Upper lobe of left lung (tissue), 6 donors: ENCODE data around the gene CCT5. TPM values are rescaled to one million over a fixed set of nuclear protein-coding genes. Genes with fewer than 3 reads are reported as not detected.
"Not testable (repeated sequence)": the region's sequence is repeated elsewhere in the genome, so short reads cannot be mapped to it uniquely, and the experiment has no call there.

ENCODE experiments used
- ATAC-seq, 2 donors: fragments of 200-7000 bp; cut with Tn5 transposase; one replicate each; pipeline ENCODE4 v1.9.1; 2022; ENCODE audit warnings: mild to moderate bottlenecking in 2 of 2, moderate library complexity in 2 of 2; ENCODE audit not compliant: low FRiP score in 2 of 2
- DNase-seq, 2 donors: peaks; one replicate each; pipeline ENCODE4 v3.0.0-alpha.2; 2019 to 2020
- H3K27ac ChIP-seq, 4 donors: fragments of 200-600 bp; sonication (generic); one replicate each; pipeline ENCODE4 v1.5.1; 2016 to 2019
- H3K27me3 ChIP-seq, 4 donors: fragments of 200-600 bp; sonication (generic); one replicate each; pipeline ENCODE4 v1.5.1; 2017 to 2019
- H3K36me3 ChIP-seq, 4 donors: fragments of 200-600 bp; sonication (generic); one replicate each; pipeline ENCODE4 v1.5.1; 2016 to 2019
- H3K4me1 ChIP-seq, 4 donors: fragments of 200-600 bp; sonication (generic); one replicate each; pipeline ENCODE4 v1.5.1; 2018 to 2019
- H3K4me3 ChIP-seq, 4 donors: fragments of 200-600 bp; sonication (generic); one replicate each; pipeline ENCODE4 v1.5.1; 2017 to 2019; ENCODE audit warnings: mild to moderate bottlenecking in 2 of 4, moderate library complexity in 1 of 4
- H3K9me3 ChIP-seq, 4 donors: fragments of 200-600 bp; sonication (generic); one replicate each; pipeline ENCODE4 v1.5.1; 2018 to 2019
- EP300 ChIP-seq, 4 donors: sonication (generic); formaldehyde crosslinking; IDR thresholded peaks; one replicate each; pipeline ENCODE4 v1.5.1; 2017; ENCODE audit warnings: antibody characterized with exemption in 4 of 4, control low read depth in 2 of 4
- POLR2A ChIP-seq, 4 donors: fragments of 450-650 bp; IDR thresholded peaks; one replicate each; pipeline ENCODE4 v1.5.1; 2016 to 2017; ENCODE audit warnings: antibody characterized with exemption in 4 of 4, mild to moderate bottlenecking in 2 of 4
- POLR2AphosphoS5 ChIP-seq, 2 donors: sonication (generic); formaldehyde crosslinking; IDR thresholded peaks; one replicate each; pipeline ENCODE4 v1.5.1; 2017; ENCODE audit warnings: antibody characterized with exemption in 2 of 2
- WGBS, 2 donors: methylation state at CpG; one replicate each; pipeline ENCODE4 v1.1.5; 2017 to 2018; 5-methylcytosine and 5-hydroxymethylcytosine counted together
- total RNA-seq, 6 donors: library from RNA; depleted of rRNA in 4 of 6; stranded (reverse); fragments of >200 nt in 4 of 6; gene quantifications; one replicate each; pipeline versions ENCODE4 v1.1.0 to v1.2.1, GENCODE V29; 2016 to 2021
- TF ChIP-seq, protein P1 (sequence below), 6 experiments: fragments of 450-650 bp in 4 of 6; fragments of 200-600 bp in 2 of 6; sonication (generic) in 2 of 6; IDR thresholded peaks; one replicate each; pipeline ENCODE4 v1.5.1; 2016 to 2019; ENCODE audit warnings: antibody characterized with exemption in 6 of 6
- donor health status: DM: no; HTN: no; CAD: no; lungs with moderate emphysema.
- donor health status: DM: no; HTN: yes; CAD: no; lungs with severe emphysema.

CCT5 gene
- total RNA-seq, 6 donors from 2014 or later, result 33.5 to 191 (median 103) TPM

- WGBS, 2 donors, result 20 to 59% methylated on average over 7 to 17 of the region's 17 CpGs
- no peak overlapping the region for H3K4me3 ChIP-seq
- no peaks in the 10 kb centered on the region for H3K36me3 ChIP-seq
- H3K27ac ChIP-seq, result no peak overlapping the region
- TF ChIP-seq POLR2A (IDR thresholded peaks at IDR 0.05), result no peak
- TF ChIP-seq, protein P1, sequence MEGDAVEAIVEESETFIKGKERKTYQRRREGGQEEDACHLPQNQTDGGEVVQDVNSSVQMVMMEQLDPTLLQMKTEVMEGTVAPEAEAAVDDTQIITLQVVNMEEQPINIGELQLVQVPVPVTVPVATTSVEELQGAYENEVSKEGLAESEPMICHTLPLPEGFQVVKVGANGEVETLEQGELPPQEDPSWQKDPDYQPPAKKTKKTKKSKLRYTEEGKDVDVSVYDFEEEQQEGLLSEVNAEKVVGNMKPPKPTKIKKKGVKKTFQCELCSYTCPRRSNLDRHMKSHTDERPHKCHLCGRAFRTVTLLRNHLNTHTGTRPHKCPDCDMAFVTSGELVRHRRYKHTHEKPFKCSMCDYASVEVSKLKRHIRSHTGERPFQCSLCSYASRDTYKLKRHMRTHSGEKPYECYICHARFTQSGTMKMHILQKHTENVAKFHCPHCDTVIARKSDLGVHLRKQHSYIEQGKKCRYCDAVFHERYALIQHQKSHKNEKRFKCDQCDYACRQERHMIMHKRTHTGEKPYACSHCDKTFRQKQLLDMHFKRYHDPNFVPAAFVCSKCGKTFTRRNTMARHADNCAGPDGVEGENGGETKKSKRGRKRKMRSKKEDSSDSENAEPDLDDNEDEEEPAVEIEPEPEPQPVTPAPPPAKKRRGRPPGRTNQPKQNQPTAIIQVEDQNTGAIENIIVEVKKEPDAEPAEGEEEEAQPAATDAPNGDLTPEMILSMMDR (IDR thresholded peaks at IDR 0.05), result peak; percentile 84 to 91 (median 90)
- TF ChIP-seq POLR2AphosphoS5 (IDR thresholded peaks at IDR 0.05), result no peak
- peaks cover 6 to 19% (median 8%) of the 10 kb centered on the region in 4 donors for H3K4me1 ChIP-seq
- DNase-seq (peak; percentile 90 to 94), ATAC-seq (peak; percentile 91 to 95)
- H3K9me3 ChIP-seq, result no peaks in the 10 kb centered on the region
- H3K27me3 ChIP-seq, result no peaks in the 10 kb centered on the region
These were observed 34.0 kb downstream of the CCT5 start for GRCh38 chr5:10283927-10284635.

GRCh38 chr5:10285362-10285761, 35.3 kb downstream of the CCT5 start:
- not testable (repeated sequence) for H3K4me3 ChIP-seq, H3K9me3 ChIP-seq, H3K36me3 ChIP-seq, H3K27me3 ChIP-seq, ATAC-seq, DNase-seq, H3K27ac ChIP-seq
- WGBS, 2 donors, result 96 to 100% methylated on average over 8 of the region's 8 CpGs
- H3K4me1 ChIP-seq, result peaks cover 7 to 27% (median 11%) of the 10 kb centered on the region in 4 donors

GRCh38 chr5:10286162-10286861, 36.2 kb downstream of the CCT5 start:
- no peak overlapping the region for H3K27ac ChIP-seq
- no peaks in the 10 kb centered on the region for H3K9me3 ChIP-seq
- DNase-seq (no peak), ATAC-seq (peak in 1 of 2 donors; percentile 56)
- no peaks in the 10 kb centered on the region for H3K27me3 ChIP-seq
- H3K4me3 ChIP-seq, result no peak overlapping the region
- no peaks in the 10 kb centered on the region for H3K36me3 ChIP-seq
- 73 to 89% methylated on average over 6 of the region's 6 CpGs for WGBS, 2 donors
- peaks cover 7 to 27% (median 11%) of the 10 kb centered on the region in 4 donors for H3K4me1 ChIP-seq
- no peak for TF ChIP-seq EP300 (IDR thresholded peaks at IDR 0.05)
- TF ChIP-seq, protein P1 (IDR thresholded peaks at IDR 0.05), result no peak
- TF ChIP-seq POLR2AphosphoS5 (IDR thresholded peaks at IDR 0.05), result no peak
- TF ChIP-seq POLR2A (IDR thresholded peaks at IDR 0.05), result no peak

- TF ChIP-seq EP300 (IDR thresholded peaks at IDR 0.05) (no peak), POLR2A (IDR thresholded peaks at IDR 0.05) (no peak), POLR2AphosphoS5 (IDR thresholded peaks at IDR 0.05) (no peak)
- TF ChIP-seq, protein P1 (IDR thresholded peaks at IDR 0.05), result no peak
- H3K27me3 ChIP-seq, result no peaks in the 10 kb centered on the region
- DNase-seq (no peak), ATAC-seq (no peak)
- H3K27ac ChIP-seq, result no peak overlapping the region
- H3K9me3 ChIP-seq, result no peaks in the 10 kb centered on the region
- WGBS, 2 donors, result 81 to 84% methylated on average over 7 of the region's 7 CpGs
- no peak overlapping the region for H3K4me3 ChIP-seq
- H3K4me1 ChIP-seq, result peaks cover 7 to 27% (median 11%) of the 10 kb centered on the region in 4 donors
- H3K36me3 ChIP-seq, result no peaks in the 10 kb centered on the region
These were observed 36.8 kb downstream of the CCT5 start for GRCh38 chr5:10286862-10287227.

- Histone ChIP-seq H3K27ac (peak overlapping the region in 3 of 4 donors; percentile 16 to 63 (median 59)), H3K4me1 (peaks cover 7 to 25% (median 11%) of the 10 kb centered on the region in 4 donors), H3K9me3 (no peaks in the 10 kb centered on the region), H3K36me3 (no peaks in the 10 kb centered on the region), H3K4me3 (no peak overlapping the region), H3K27me3 (no peaks in the 10 kb centered on the region)
- TF ChIP-seq EP300 (IDR thresholded peaks at IDR 0.05) (no peak), POLR2A (IDR thresholded peaks at IDR 0.05) (no peak), POLR2AphosphoS5 (IDR thresholded peaks at IDR 0.05) (no peak)
- TF ChIP-seq, protein P1 (IDR thresholded peaks at IDR 0.05), result no peak
- DNase-seq (peak; percentile 68 to 87), ATAC-seq (peak; percentile 37 to 74)
- WGBS, 2 donors, result 42 to 66% methylated on average over 11 to 13 of the region's 13 CpGs
These were observed 38.6 kb downstream of the CCT5 start for GRCh38 chr5:10288592-10289219.
